HG02938 (cell line): ENCODE data around the gene ENPP7.

Experiments
- ATAC-seq: cut with Tn5 transposase; IDR thresholded peaks from one replicate; pipeline ENCODE4 v1.9.1; 2021; ENCODE audit warnings: mild to moderate bottlenecking, moderate library complexity; ENCODE audit not compliant: unreplicated experiment

The ENPP7 gene

GRCh38 chr17:79789943-79790804 is 59.4 kb downstream of the ENPP7 start:
- no peak for ATAC-seq

DNA sequence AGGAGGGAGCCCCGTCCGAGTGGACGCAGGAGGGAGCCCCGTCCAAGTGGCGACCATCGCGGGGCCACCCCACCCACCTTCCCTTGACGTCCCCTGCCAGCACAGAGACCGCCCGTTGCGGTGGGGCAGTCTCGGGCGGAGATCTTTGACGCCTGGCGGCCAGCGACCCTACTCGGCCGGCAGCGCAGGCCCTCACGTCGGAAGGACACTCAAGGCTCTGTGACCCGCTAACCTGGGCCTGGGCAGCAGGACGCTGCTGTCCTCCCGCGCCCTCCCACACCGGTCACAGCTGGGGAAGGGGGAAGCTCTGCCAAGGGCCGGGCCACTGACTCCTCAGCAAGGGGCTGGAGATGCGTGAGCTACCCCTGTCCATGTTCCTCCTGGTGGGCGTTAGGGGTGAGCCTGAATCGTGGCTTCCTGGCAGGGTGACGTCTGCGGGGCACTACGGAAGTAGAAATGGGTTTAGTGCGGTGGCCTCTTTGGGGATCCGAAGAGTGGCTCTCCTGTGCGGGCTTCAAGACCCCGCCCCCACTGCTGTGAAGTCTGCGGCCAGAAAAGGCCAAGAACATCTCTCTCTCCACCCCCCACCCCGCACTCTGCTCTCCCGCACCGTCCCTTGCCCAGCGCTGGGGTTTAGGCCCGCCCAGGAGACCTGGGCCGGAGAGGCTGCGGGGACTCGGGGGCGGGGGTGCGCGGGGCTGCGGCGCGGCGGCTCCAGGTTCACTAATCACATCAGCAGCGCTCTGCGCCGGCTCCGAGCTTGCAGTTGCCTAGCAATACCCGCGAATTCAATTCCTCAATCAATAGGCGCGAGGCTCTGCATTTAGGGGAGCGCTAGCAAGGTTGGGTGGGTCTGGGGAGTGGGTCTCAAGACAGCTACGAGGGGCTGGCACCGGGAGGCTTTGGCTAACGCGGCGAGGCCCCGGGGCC is 60.3 kb downstream of the ENPP7 start:
- no peak for ATAC-seq

GRCh38 chr17:79791735-79792161 is 61.0 kb downstream of the ENPP7 start:
- no peak for ATAC-seq
